K562 (cell line): ENCODE results near the gene ERBB4. TPM values are rescaled to one million over a fixed set of nuclear protein-coding genes. Genes with fewer than 3 reads are reported as not detected.

Experiments
- ATAC-seq: fragments of 200-7000 bp; cut with Tn5 transposase; 3 replicates; pipeline ENCODE4 v1.9.1; 2020; ENCODE audit warnings: moderate library complexity
- BruUV-seq: library from RNA; stranded (reverse); fragments of 400-500 nt; replicated peaks from 2 replicates; lab custom pipeline; 2021; lab: Mats Ljungman, UMichigan
- CTCF ChIA-PET: fragments of 300-600 bp; formaldehyde crosslinking; extraction: SDS; loops from one replicate; lab custom pipeline; 2021; ENCODE audit warnings: low intra/inter-chr PET ratio; lab: Yijun Ruan, JAX
- POLR2A ChIA-PET: fragments of 300-600, 350-650 bp; sonication (Branson Sonifier 250); formaldehyde crosslinking; extraction: SDS; loops from one replicate; lab custom pipeline; 2021; ENCODE audit warnings: antibody characterized with exemption, inconsistent platforms; lab: Yijun Ruan, JAX
- DNase-seq, 4 experiments: peaks; one replicate each; pipeline versions ENCODE4 v3.0.0 to v3.0.0-alpha.2; 2011 to 2018; ENCODE audit warnings: low spot score in 3 of 4, mixed read lengths in 3 of 4; ENCODE audit errors: extremely low read depth in 1 of 4
- FAIRE-seq: peaks from 2 replicates; lab custom pipeline; 2011; peaks lifted over from hg19 to GRCh38; lab: Jason Lieb, UNC
- H2AFZ ChIP-seq: 2 replicates; pipeline ENCODE4 v1.6.0; 2011; ENCODE audit warnings: low read depth, low read length, control low read depth, inconsistent platforms
- H3K27ac ChIP-seq: fragments of 200-600 bp; 3 replicates; pipeline ENCODE4 v1.8.0; 2011; ENCODE audit warnings: low read depth, mild to moderate bottlenecking, control low read depth, inconsistent platforms, low read length, moderate library complexity, mixed read lengths; ENCODE audit errors: extremely low read depth
- H3K27me3 ChIP-seq, 2 experiments: fragments of 300-600 bp in 1 of 2; 2 replicates in 1 of 2; 3 replicates in 1 of 2; pipeline versions ENCODE4 v1.6.0 to v1.8.0; 2011; ENCODE audit warnings: inconsistent platforms in 2 of 2, low read length in 2 of 2, mild to moderate bottlenecking in 1 of 2, mixed read lengths in 1 of 2, moderate library complexity in 1 of 2; ENCODE audit not compliant: control insufficient read depth in 2 of 2, insufficient read depth in 2 of 2
- H3K36me3 ChIP-seq: fragments of 300-600 bp; 3 replicates; pipeline ENCODE4 v1.8.0; 2011; ENCODE audit warnings: mild to moderate bottlenecking, low read length, inconsistent platforms; ENCODE audit not compliant: control insufficient read depth, insufficient read depth
- H3K4me1 ChIP-seq, 2 experiments: fragments of 200-600 bp in 1 of 2; replicated peaks in 1 of 2; 2 replicates in 1 of 2; 3 replicates in 1 of 2; pipeline versions ENCODE4 v1.5.1 to v1.8.0; 2011; ENCODE audit warnings: inconsistent platforms in 2 of 2, low read length in 2 of 2, mild to moderate bottlenecking in 1 of 2, mixed read lengths in 1 of 2, moderate library complexity in 1 of 2; ENCODE audit not compliant: control insufficient read depth in 2 of 2, insufficient read depth in 2 of 2
- H3K4me2 ChIP-seq: 2 replicates; pipeline ENCODE4 v1.6.1; 2011; ENCODE audit warnings: low read length, control low read depth, inconsistent platforms, mixed read lengths; ENCODE audit not compliant: insufficient read depth
- H3K4me3 ChIP-seq: fragments of 200-600 bp; sonication (generic), shearing (Covaris generic); 2 replicates; pipeline ENCODE4 v1.5.1; 2016; ENCODE audit warnings: control low read depth, inconsistent platforms
- H3K79me2 ChIP-seq: fragments of 200-600 bp; 3 replicates; pipeline ENCODE4 v1.8.0; 2011; ENCODE audit warnings: low read length, inconsistent platforms; ENCODE audit not compliant: control insufficient read depth, insufficient read depth
- H3K9ac ChIP-seq, 2 experiments: 2 replicates each; pipeline versions ENCODE4 v1.6.0 to v1.6.1; 2011; ENCODE audit warnings: low read depth in 2 of 2, low read length in 2 of 2, control low read depth in 1 of 2, inconsistent platforms in 1 of 2, mild to moderate bottlenecking in 1 of 2, mixed read lengths in 1 of 2; ENCODE audit not compliant: insufficient read depth in 1 of 2
- H3K9me1 ChIP-seq: one replicate; pipeline ENCODE4 v1.6.0; 2011; ENCODE audit warnings: inconsistent platforms, mild to moderate bottlenecking, low read length, moderate library complexity; ENCODE audit not compliant: control insufficient read depth, insufficient read depth
- H3K9me3 ChIP-seq: replicated peaks from 2 replicates; pipeline ENCODE4 v1.5.1; 2011; ENCODE audit warnings: low read depth, low read length, inconsistent platforms; ENCODE audit not compliant: control insufficient read depth, insufficient read depth
- H4K20me1 ChIP-seq: replicated peaks from 2 replicates; pipeline ENCODE4 v1.6.1; 2011; ENCODE audit warnings: low read length, inconsistent platforms, mixed read lengths; ENCODE audit not compliant: control insufficient read depth, insufficient read depth
- EHMT2 ChIP-seq: fragments of 450-650 bp; IDR thresholded peaks from 2 replicates; pipeline ENCODE4 v1.6.1; 2018; ENCODE audit warnings: antibody characterized with exemption
- HCFC1 ChIP-seq: IDR thresholded peaks from 2 replicates; pipeline ENCODE4 v1.6.1; 2012; ENCODE audit warnings: low read depth, low read length, improper control_type of control experiment
- NCOA2 ChIP-seq, 2 experiments: fragments of 450-650 bp; IDR thresholded peaks; 2 replicates each; pipeline ENCODE4 v1.6.1; 2018; ENCODE audit warnings: mild to moderate bottlenecking in 2 of 2, moderate library complexity in 1 of 2; ENCODE audit not compliant: partially characterized antibody in 2 of 2
- NR2F6 ChIP-seq: fragments of 450-650 bp; formaldehyde crosslinking; IDR thresholded peaks from 2 replicates; pipeline ENCODE4 v1.4.0; 2020; ENCODE audit warnings: mild to moderate bottlenecking
- PHF8 ChIP-seq: fragments of 200-600 bp; sonication (generic); IDR thresholded peaks from 2 replicates; pipeline ENCODE4 v1.6.1; 2012; ENCODE audit warnings: mixed run types, mild to moderate bottlenecking, inconsistent platforms, low read length, moderate library complexity, borderline replicate concordance
- RUNX1 ChIP-seq: sonication (generic); IDR thresholded peaks from 2 replicates; pipeline ENCODE4 v1.6.1; 2016; ENCODE audit warnings: antibody characterized with exemption, low read depth
- TEAD1 ChIP-seq, 2 experiments: fragments of 450-650 bp in 1 of 2; sonication (generic) in 1 of 2; formaldehyde crosslinking; IDR thresholded peaks; 2 replicates each; pipeline versions ENCODE4 v1.4.0 to v1.8.0; 2020 to 2022; ENCODE audit warnings: mild to moderate bottlenecking in 2 of 2, missing genetic modification reagents in 1 of 2
- YY1 ChIP-seq, 3 experiments: IDR thresholded peaks; 2 replicates each; pipeline ENCODE4 v1.6.1; 2011; ENCODE audit warnings: low read length in 2 of 3, mild to moderate bottlenecking in 2 of 3, moderate library complexity in 2 of 3, borderline replicate concordance in 1 of 3, control low read depth in 1 of 3, low read depth in 1 of 3; ENCODE audit not compliant: insufficient read depth in 3 of 3, insufficient replicate concordance in 2 of 3, control insufficient read depth in 1 of 3, insufficient read length in 1 of 3; ENCODE audit errors: extremely low read depth in 1 of 3
- ZFX ChIP-seq: sonication (generic); formaldehyde crosslinking; IDR thresholded peaks from 2 replicates; pipeline ENCODE4 v1.8.0; 2022; ENCODE audit warnings: mild to moderate bottlenecking, missing genetic modification reagents, moderate library complexity
- ZNF408 ChIP-seq: fragments of 250-450 bp; sonication (Bioruptor Pico); IDR thresholded peaks from 2 replicates; pipeline ENCODE4 v1.4.0; 2020; ENCODE audit warnings: low read depth, mild to moderate bottlenecking, moderate library complexity
- WGBS: fragments of 100-300 bp; shearing (Covaris generic); methylation state at CpG from one replicate; pipeline ENCODE4 v1.1.6; 2016; ENCODE audit warnings: low coverage, mixed read lengths; ENCODE audit not compliant: insufficient coverage; ENCODE audit errors: missing lambda C conversion rate; 5-methylcytosine and 5-hydroxymethylcytosine counted together
- in situ Hi-C: fragments of 300-500 bp; cut with MboI; formaldehyde crosslinking; loops from 4 replicates; pipeline ENCODE4 v1.15.0; 2018; ENCODE audit warnings: inconsistent platforms, mixed read lengths
- intact Hi-C: fragments of 100-400 bp; cut with micrococcal nuclease; formaldehyde crosslinking; loops from 2 replicates; pipeline ENCODE4 v1.14.2; 2022
- polyA plus RNA-seq, 8 experiments: library from polyadenylated mRNA; depleted of rRNA in 4 of 8; stranded (reverse) in 5 of 8; unstranded in 3 of 8; fragments of >200 nt; fragmentation: Nextera tagmentation in 2 of 8; fragmentation: Illumina TruSeq in 1 of 8; extraction: Ambion mirVana in 2 of 8; extraction: Trizol in 1 of 8; gene quantifications; 2 replicates each; pipeline versions ENCODE4 v1.2.1 to v1.2.3, GENCODE V29; 2011 to 2014; ENCODE audit warnings: inconsistent platforms in 1 of 8, missing spikeins in 1 of 8
- total RNA-seq, 7 experiments: library from RNA; depleted of rRNA in 6 of 7; stranded (reverse); fragments of >200 nt in 6 of 7; fragmentation: Illumina TruSeq in 2 of 7; extraction: Trizol in 2 of 7; gene quantifications; 2 replicates each; pipeline versions ENCODE4 v1.2.1 to v1.2.3, GENCODE V29; 2011 to 2021; ENCODE audit warnings: low replicate concordance in 1 of 7
- TF ChIP-seq, protein P1 (sequence below): fragments of 250-450 bp; sonication (Bioruptor Pico); IDR thresholded peaks from 2 replicates; pipeline ENCODE4 v1.8.0; 2021; ENCODE audit warnings: borderline replicate concordance, mild to moderate bottlenecking, moderate library complexity; ENCODE audit not compliant: poor library complexity, severe bottlenecking
- TF ChIP-seq, protein P2 (sequence below): fragments of 450-650 bp; IDR thresholded peaks from 2 replicates; pipeline ENCODE4 v1.6.1; 2014; ENCODE audit warnings: low read depth, mild to moderate bottlenecking, moderate library complexity, borderline replicate concordance
- TF ChIP-seq, protein P3 (sequence below): IDR thresholded peaks from 3 replicates; pipeline ENCODE4 v1.6.1; 2011; ENCODE audit warnings: borderline replicate concordance, mild to moderate bottlenecking; ENCODE audit not compliant: insufficient read length, insufficient read depth

Gene ERBB4
- total and polyA plus RNA-seq, 9 of the 15 experiments (the other 6 are each of a cell fraction or from before 2014, with no cell fraction given) = not detected

- no peak for DNase-seq
- Histone ChIP-seq H3K9me3 (no peaks in the 10 kb centered on the region), H3K9ac (no peak overlapping the region), H3K36me3 (no peaks in the 10 kb centered on the region), H3K27me3 (no peaks in the 10 kb centered on the region), H3K4me2 (no peak overlapping the region), H3K27ac (no peak overlapping the region), H3K4me3 (no peak overlapping the region), H4K20me1 (no peaks in the 10 kb centered on the region), H3K9me1 (no peaks in the 10 kb centered on the region), H3K79me2 (no peaks in the 10 kb centered on the region), H3K4me1 (no peaks in the 10 kb centered on the region), H2AFZ (no peak overlapping the region)
- FAIRE-seq = no peak
- ATAC-seq = no peak
- no TSS peak for BruUV-seq
- in situ Hi-C loops (no loop called here), intact Hi-C loops (no loop called here)
- CTCF ChIA-PET = no interaction called here
- WGBS = 0% methylated on average over 4 of the region's 6 CpGs
- POLR2A ChIA-PET = no interaction called here
- TF ChIP-seq HCFC1 (no peak), ZFX (CRISPR knock-in tag) (no peak), EHMT2 (no peak), YY1 (IDR thresholded peaks at IDR 0.05; ENCODE audit: borderline replicate concordance in 1 of 3, control insufficient read depth in 1 of 3, extremely low read depth in 1 of 3, insufficient read depth in 3 of 3, insufficient read length in 1 of 3, insufficient replicate concordance in 2 of 3, low read depth in 1 of 3, low read length in 2 of 3) (no peak), TEAD1 (CRISPR knock-in tag; IDR thresholded peaks at IDR 0.05) (no peak), ZNF408 (CRISPR knock-in tag) (no peak), RUNX1 (no peak), PHF8 (no peak), NCOA2 (IDR thresholded peaks at IDR 0.05; ENCODE audit: partially characterized antibody in 2 of 2) (no peak), NR2F6 (no peak)
- TF ChIP-seq, protein P1, sequence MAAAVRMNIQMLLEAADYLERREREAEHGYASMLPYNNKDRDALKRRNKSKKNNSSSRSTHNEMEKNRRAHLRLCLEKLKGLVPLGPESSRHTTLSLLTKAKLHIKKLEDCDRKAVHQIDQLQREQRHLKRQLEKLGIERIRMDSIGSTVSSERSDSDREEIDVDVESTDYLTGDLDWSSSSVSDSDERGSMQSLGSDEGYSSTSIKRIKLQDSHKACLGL (CRISPR knock-in tag) = no peak
- TF ChIP-seq, protein P2, sequence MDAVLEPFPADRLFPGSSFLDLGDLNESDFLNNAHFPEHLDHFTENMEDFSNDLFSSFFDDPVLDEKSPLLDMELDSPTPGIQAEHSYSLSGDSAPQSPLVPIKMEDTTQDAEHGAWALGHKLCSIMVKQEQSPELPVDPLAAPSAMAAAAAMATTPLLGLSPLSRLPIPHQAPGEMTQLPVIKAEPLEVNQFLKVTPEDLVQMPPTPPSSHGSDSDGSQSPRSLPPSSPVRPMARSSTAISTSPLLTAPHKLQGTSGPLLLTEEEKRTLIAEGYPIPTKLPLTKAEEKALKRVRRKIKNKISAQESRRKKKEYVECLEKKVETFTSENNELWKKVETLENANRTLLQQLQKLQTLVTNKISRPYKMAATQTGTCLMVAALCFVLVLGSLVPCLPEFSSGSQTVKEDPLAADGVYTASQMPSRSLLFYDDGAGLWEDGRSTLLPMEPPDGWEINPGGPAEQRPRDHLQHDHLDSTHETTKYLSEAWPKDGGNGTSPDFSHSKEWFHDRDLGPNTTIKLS = no peak
- TF ChIP-seq, protein P3, sequence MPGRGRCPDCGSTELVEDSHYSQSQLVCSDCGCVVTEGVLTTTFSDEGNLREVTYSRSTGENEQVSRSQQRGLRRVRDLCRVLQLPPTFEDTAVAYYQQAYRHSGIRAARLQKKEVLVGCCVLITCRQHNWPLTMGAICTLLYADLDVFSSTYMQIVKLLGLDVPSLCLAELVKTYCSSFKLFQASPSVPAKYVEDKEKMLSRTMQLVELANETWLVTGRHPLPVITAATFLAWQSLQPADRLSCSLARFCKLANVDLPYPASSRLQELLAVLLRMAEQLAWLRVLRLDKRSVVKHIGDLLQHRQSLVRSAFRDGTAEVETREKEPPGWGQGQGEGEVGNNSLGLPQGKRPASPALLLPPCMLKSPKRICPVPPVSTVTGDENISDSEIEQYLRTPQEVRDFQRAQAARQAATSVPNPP = no peak
Measured at GRCh38 chr2:211611061-211611518, 927.5 kb downstream of the ERBB4 start.
